ENCODE results near the gene MAPKBP1. TPM values are rescaled to one million over a fixed set of nuclear protein-coding genes. Genes with fewer than 3 reads are reported as not detected.

The MAPKBP1 gene
- total and polyA plus RNA-seq, 12 donors, result 3.4 to 27.2 (median 13.3) TPM

- intact Hi-C loops (cut with DNase I), result no loop called here
- TF ChIP-seq CTCF (IDR thresholded peaks at IDR 0.05), result no peak
- Histone ChIP-seq H3K4me3 (no peak overlapping the region), H3K4me1 (no peaks in the 10 kb centered on the region), H3K27me3 (no peaks in the 10 kb centered on the region), H3K27ac (no peak overlapping the region), H3K9me3 (no peaks in the 10 kb centered on the region), H3K36me3 (peaks cover 0 to 85% (median 40%) of the 10 kb centered on the region in 9 donors)
- WGBS, 2 donors, result 87 to 91% methylated on average over 1 of the region's 1 CpG
- ATAC-seq, result no peak
- no peak for DNase-seq
Observed at GRCh38 chr15:41746802-41747201, 27.5 kb upstream of the MAPKBP1 start.

- 91 to 95% methylated on average over 2 of the region's 2 CpGs for WGBS, 2 donors
- intact Hi-C loops (cut with DNase I), result no loop called here
Observed at GRCh38 chr15:41756198-41756597, 18.1 kb upstream of the MAPKBP1 start.

DNA sequence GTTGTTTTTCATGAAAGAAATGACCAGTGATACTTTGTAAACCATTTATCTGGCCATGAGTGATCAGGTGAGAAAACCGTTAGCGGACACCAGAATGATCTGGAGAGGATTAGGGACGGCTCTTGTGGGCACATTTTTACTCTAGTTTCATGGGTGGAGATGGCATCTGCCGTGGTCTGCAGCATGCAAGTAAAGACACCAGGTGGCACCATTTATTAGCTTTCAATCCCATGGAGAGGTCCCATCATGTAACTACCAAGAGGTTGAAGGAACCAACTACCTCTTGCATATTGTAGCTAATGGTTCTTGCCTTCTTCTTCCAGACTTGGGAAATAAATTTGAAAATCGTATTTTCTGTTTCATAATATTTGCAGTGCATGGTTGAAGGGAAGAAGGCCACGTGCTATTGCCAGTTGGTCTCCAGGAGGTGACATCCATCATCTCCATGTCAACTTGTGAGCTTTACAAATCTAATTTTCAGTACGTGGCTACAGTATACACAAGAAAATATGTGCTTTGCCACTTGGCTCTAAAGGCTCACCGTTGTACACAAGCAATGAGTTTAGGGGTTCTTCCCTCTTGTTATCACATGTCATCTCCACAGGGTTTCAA is 1.5 kb upstream of the MAPKBP1 start:
- Histone ChIP-seq H3K4me1 (peaks cover 13 to 48% (median 41%) of the 10 kb centered on the region in 9 donors), H3K27me3 (no peaks in the 10 kb centered on the region), H3K36me3 (peaks cover 0 to 30% (median 0%) of the 10 kb centered on the region in 9 donors), H3K4me3 (no peak overlapping the region), H3K9me3 (no peaks in the 10 kb centered on the region), H3K27ac (peak overlapping the region in 3 of 10 donors; percentile 82 to 88 (median 85))
- intact Hi-C loops (cut with DNase I), result loop anchor here (1.0 to 10.0 kb wide), 10 partner anchors 38 to 202 kb away; partner anchors contain the start of genes EHD4 (in 2 of the 10), SPTBN5 (in 2 of the 10) and JMJD7 (in 1 of the 10)
- 57 to 63% methylated on average over 8 of the region's 8 CpGs for WGBS, 2 donors
- ATAC-seq, result peak in 6 of 8 donors; percentile 11 to 52 (median 39)
- TF ChIP-seq CTCF (IDR thresholded peaks at IDR 0.05), result peak; percentile 40 to 83 (median 72)
- peak in 1 of 2 donors; percentile 53 for DNase-seq

More at GRCh38 chr15:41756198-41756597, 18.1 kb upstream of the MAPKBP1 start:
- ATAC-seq (no peak), DNase-seq (no peak)
- H3K27ac ChIP-seq, result no peak overlapping the region
- no peak overlapping the region for H3K4me3 ChIP-seq
- H3K27me3 ChIP-seq, result no peaks in the 10 kb centered on the region
- TF ChIP-seq CTCF (IDR thresholded peaks at IDR 0.05), result no peak
- no peaks in the 10 kb centered on the region for H3K9me3 ChIP-seq
- peaks cover 0 to 95% (median 21%) of the 10 kb centered on the region in 9 donors for H3K36me3 ChIP-seq
- no peaks in the 10 kb centered on the region for H3K4me1 ChIP-seq

- no peak for ATAC-seq
- Histone ChIP-seq H3K4me3 (peak overlapping the region in 7 of 10 donors; percentile 72 to 85 (median 82)), H3K4me1 (peaks cover 13 to 49% (median 42%) of the 10 kb centered on the region in 9 donors), H3K27ac (peak overlapping the region in 8 of 10 donors; percentile 66 to 88 (median 84)), H3K36me3 (peaks cover 0 to 25% (median 0%) of the 10 kb centered on the region in 9 donors), H3K27me3 (no peaks in the 10 kb centered on the region), H3K9me3 (no peaks in the 10 kb centered on the region)
- TF ChIP-seq CTCF (IDR thresholded peaks at IDR 0.05), result no peak
- 31 to 33% methylated on average over 5 of the region's 5 CpGs for WGBS, 2 donors
- intact Hi-C loops (cut with DNase I), result loop anchor here in 9 of 10 donors (1.0 to 10.0 kb wide), 10 partner anchors 38 to 201 kb away; partner anchors contain the start of genes EHD4 (in 2 of the 9), SPTBN5 (in 2 of the 9) and JMJD7 (in 1 of the 9)
- DNase-seq, result no peak
Observed at GRCh38 chr15:41773332-41773728, 954 bp upstream of the MAPKBP1 start.

All from heart right ventricle (tissue), 16 donors.